Panc1 (cell line): Measurements from ENCODE around the gene MEX3D. TPM values are rescaled to one million over a fixed set of nuclear protein-coding genes. Genes with fewer than 3 reads are reported as not detected.

Experiments used
- ATAC-seq: fragments of 200-7000 bp; cut with Tn5 transposase; 2 replicates; pipeline ENCODE4 v1.9.1; 2020; ENCODE audit warnings: mild to moderate bottlenecking, moderate library complexity
- BruUV-seq: library from RNA; stranded (reverse); fragments of 400-500 nt; replicated peaks from 2 replicates; lab custom pipeline; 2021; lab: Mats Ljungman, UMichigan
- CTCF ChIA-PET: fragments of 300-600 bp; sonication (Branson Sonifier 250); formaldehyde crosslinking; loops from one replicate; lab custom pipeline; 2022; ENCODE audit warnings: antibody characterized with exemption; lab: Charles Lee
- POLR2A ChIA-PET: fragments of 300-600 bp; sonication (Branson Sonifier 250); formaldehyde crosslinking; loops from one replicate; lab custom pipeline; 2022; ENCODE audit warnings: antibody characterized with exemption; lab: Charles Lee
- DNase-seq: peaks from one replicate; pipeline ENCODE4 v3.0.0-alpha.2; 2010; ENCODE audit warnings: low read depth, low spot score
- H3K27ac ChIP-seq: 2 replicates; pipeline ENCODE4 v1.5.1; 2011; ENCODE audit warnings: mild to moderate bottlenecking, low read length, inconsistent platforms
- H3K27me3 ChIP-seq: fragments of 200-500 bp; sonication (Bioruptor generic); 2 replicates; pipeline ENCODE4 v1.6.0; 2014; ENCODE audit warnings: low read length, inconsistent platforms; ENCODE audit not compliant: control insufficient read depth, insufficient read depth
- H3K36me3 ChIP-seq: fragments of 200-500 bp; sonication (Bioruptor generic); 2 replicates; pipeline ENCODE4 v1.5.1; 2014; ENCODE audit warnings: inconsistent platforms, mild to moderate bottlenecking, low read length, moderate library complexity; ENCODE audit not compliant: control insufficient read depth, insufficient read depth
- H3K4me1 ChIP-seq: 2 replicates; pipeline ENCODE4 v1.5.1; 2011; ENCODE audit warnings: inconsistent platforms, mild to moderate bottlenecking, low read length, moderate library complexity; ENCODE audit not compliant: control insufficient read depth, insufficient read depth
- H3K4me3 ChIP-seq, 2 experiments: 2 replicates each; pipeline ENCODE4 v1.5.1; 2011 to 2012; ENCODE audit warnings: low read depth in 2 of 2, low read length in 2 of 2, mild to moderate bottlenecking in 2 of 2, inconsistent platforms in 1 of 2, moderate library complexity in 1 of 2
- H3K9me3 ChIP-seq: fragments of 200-500 bp; sonication (Bioruptor generic); 2 replicates; pipeline ENCODE4 v1.5.1; 2014; ENCODE audit warnings: low read depth, mild to moderate bottlenecking, inconsistent platforms, low read length, moderate library complexity; ENCODE audit not compliant: control insufficient read depth, insufficient read depth
- CTCF ChIP-seq: fragments of 450-650 bp; IDR thresholded peaks from 2 replicates; pipeline ENCODE4 v1.5.1; 2017; ENCODE audit warnings: mild to moderate bottlenecking
- POLR2AphosphoS5 ChIP-seq: IDR thresholded peaks from 2 replicates; pipeline ENCODE4 v1.6.1; 2012; ENCODE audit warnings: mild to moderate bottlenecking, low read depth, low read length, moderate library complexity
- REST ChIP-seq, 2 experiments: IDR thresholded peaks; 2 replicates each; pipeline ENCODE4 v1.6.1; 2011 to 2012; ENCODE audit warnings: low read depth in 2 of 2, control low read depth in 1 of 2, low read length in 1 of 2, mild to moderate bottlenecking in 1 of 2, moderate library complexity in 1 of 2; ENCODE audit not compliant: insufficient read depth in 1 of 2
- SIN3A ChIP-seq: IDR thresholded peaks from 2 replicates; pipeline ENCODE4 v1.6.1; 2012; ENCODE audit warnings: low read depth, mild to moderate bottlenecking, low read length, moderate library complexity, borderline replicate concordance; ENCODE audit not compliant: insufficient read depth
- TCF7L2 ChIP-seq: IDR thresholded peaks from 2 replicates; pipeline ENCODE4 v1.6.1; 2011; ENCODE audit warnings: mild to moderate bottlenecking, low read depth, low read length, inconsistent platforms
- in situ Hi-C: cut with HindIII; loops from 2 replicates; pipeline ENCODE4 v1.10.0; 2016; ENCODE audit warnings: low sequenced_read_pairs, low pct_unique_long_range_greater_than_20kb
- intact Hi-C: fragments of 100-400 bp; cut with micrococcal nuclease; formaldehyde crosslinking; loops from one replicate; pipeline ENCODE4 v1.10.0; 2022; ENCODE audit not compliant: unreplicated experiment
- total RNA-seq: library from RNA; stranded (reverse); gene quantifications from one replicate; pipeline ENCODE4 v1.2.1, GENCODE V29; 2021; ENCODE audit not compliant: unreplicated experiment

MEX3D gene
- total RNA-seq, 1 experiment from 2014 or later: 73.7 TPM

- ChIA-PET POLR2A (no interaction called here), CTCF (interaction anchor here (0.6 kb wide), 1 partner anchor 21 kb away, joined by 3 read pairs; no protein-coding TSS in a partner anchor)
- H3K27ac ChIP-seq: no peak overlapping the region
- no peak for ATAC-seq
- no peaks in the 10 kb centered on the region for H3K27me3 ChIP-seq
- TF ChIP-seq CTCF: no peak
- no peak for TF ChIP-seq SIN3A
- TF ChIP-seq TCF7L2: no peak
- TF ChIP-seq REST (IDR thresholded peaks at IDR 0.05; ENCODE audit: insufficient read depth in 1 of 2, low read depth in 2 of 2, low read length in 1 of 2): no peak
- no peak for TF ChIP-seq POLR2AphosphoS5
- no peaks in the 10 kb centered on the region for H3K9me3 ChIP-seq
- in situ Hi-C loops (no loop called here), intact Hi-C loops (no loop called here)
- BruUV-seq: no TSS peak
- no peak overlapping the region for H3K4me3 ChIP-seq
- no peak for DNase-seq
- peaks cover 9% of the 10 kb centered on the region for H3K4me1 ChIP-seq
- H3K36me3 ChIP-seq: no peaks in the 10 kb centered on the region; the same call in 1 of the 2 replicates
Observed at GRCh38 chr19:1601613-1602064, 33.5 kb upstream of the MEX3D start.

GRCh38 chr19:1599460-1599846, 31.3 kb upstream of the MEX3D start:
- no peak overlapping the region for H3K27ac ChIP-seq
- H3K9me3 ChIP-seq: no peaks in the 10 kb centered on the region
- peaks cover 5% of the 10 kb centered on the region for H3K4me1 ChIP-seq
- TF ChIP-seq REST (IDR thresholded peaks at IDR 0.05; ENCODE audit: insufficient read depth in 1 of 2, low read depth in 2 of 2, low read length in 1 of 2) (no peak), SIN3A (no peak), TCF7L2 (no peak), POLR2AphosphoS5 (no peak), CTCF (no peak)
- no peaks in the 10 kb centered on the region for H3K27me3 ChIP-seq
- in situ Hi-C loops: no loop called here
- DNase-seq: no peak
- no peaks in the 10 kb centered on the region for H3K36me3 ChIP-seq
- no peak for ATAC-seq
- ChIA-PET POLR2A (interaction anchor here (0.7 kb wide), 1 partner anchor 238 kb away, joined by 9 read pairs; no protein-coding TSS in a partner anchor), CTCF (no interaction called here)
- intact Hi-C loops: no loop called here
- BruUV-seq: no TSS peak
- H3K4me3 ChIP-seq: no peak overlapping the region
